AG04449 (cell line): ENCODE results near the gene GGT1.

Source experiments
- CTCF ChIA-PET: fragments of 350-600 bp; formaldehyde crosslinking; extraction: SDS; loops from one replicate; lab custom pipeline; 2021; ENCODE audit warnings: antibody characterized with exemption; lab: Yijun Ruan, JAX
- POLR2A ChIA-PET: fragments of 400-600, 350-600 bp; formaldehyde crosslinking; extraction: SDS; loops from one replicate; lab custom pipeline; 2020; ENCODE audit warnings: antibody characterized with exemption, inconsistent platforms; lab: Yijun Ruan, JAX
- DNase-seq: peaks from one replicate; pipeline ENCODE4 v3.0.0-alpha.2; 2010; ENCODE audit warnings: low read depth, low spot score
- H3K4me3 ChIP-seq: 2 replicates; pipeline ENCODE4 v1.5.1; 2011; ENCODE audit warnings: low read depth, mild to moderate bottlenecking, control low read depth, low read length
- TF ChIP-seq, protein P1 (sequence below): IDR thresholded peaks from one replicate; pipeline ENCODE4 v1.5.1; 2011; ENCODE audit warnings: mild to moderate bottlenecking, moderate library complexity, low read length, control low read depth, inconsistent platforms; ENCODE audit not compliant: insufficient read depth; ENCODE audit errors: missing control alignments

GGT1 gene

DNA sequence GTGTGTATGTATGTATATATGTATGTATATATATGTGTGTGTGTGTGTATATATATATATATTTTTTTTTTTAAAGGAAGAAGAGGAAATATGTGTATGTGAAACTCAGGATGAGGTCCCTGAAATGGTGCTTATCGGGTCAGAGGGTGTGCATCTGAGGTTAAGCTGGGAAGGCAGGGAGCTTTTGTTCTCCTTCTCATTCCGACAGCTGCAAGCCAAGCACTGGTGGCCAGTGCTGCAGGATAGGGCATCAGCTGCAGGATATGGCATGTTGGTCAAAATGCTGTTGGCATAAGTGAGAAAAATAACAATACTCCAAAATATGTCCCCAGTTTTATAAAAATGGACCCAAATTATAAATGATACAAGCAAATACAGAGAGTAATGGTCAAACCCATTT, 39.7 kb upstream of the GGT1 start:
- H3K4me3 ChIP-seq: no peak overlapping the region
- ChIA-PET CTCF (interaction anchor here (1.0 kb wide), 1 partner anchor 10 kb away, joined by 4 read pairs; no protein-coding TSS in a partner anchor), POLR2A (no interaction called here)
- no peak for DNase-seq
- TF ChIP-seq, protein P1, sequence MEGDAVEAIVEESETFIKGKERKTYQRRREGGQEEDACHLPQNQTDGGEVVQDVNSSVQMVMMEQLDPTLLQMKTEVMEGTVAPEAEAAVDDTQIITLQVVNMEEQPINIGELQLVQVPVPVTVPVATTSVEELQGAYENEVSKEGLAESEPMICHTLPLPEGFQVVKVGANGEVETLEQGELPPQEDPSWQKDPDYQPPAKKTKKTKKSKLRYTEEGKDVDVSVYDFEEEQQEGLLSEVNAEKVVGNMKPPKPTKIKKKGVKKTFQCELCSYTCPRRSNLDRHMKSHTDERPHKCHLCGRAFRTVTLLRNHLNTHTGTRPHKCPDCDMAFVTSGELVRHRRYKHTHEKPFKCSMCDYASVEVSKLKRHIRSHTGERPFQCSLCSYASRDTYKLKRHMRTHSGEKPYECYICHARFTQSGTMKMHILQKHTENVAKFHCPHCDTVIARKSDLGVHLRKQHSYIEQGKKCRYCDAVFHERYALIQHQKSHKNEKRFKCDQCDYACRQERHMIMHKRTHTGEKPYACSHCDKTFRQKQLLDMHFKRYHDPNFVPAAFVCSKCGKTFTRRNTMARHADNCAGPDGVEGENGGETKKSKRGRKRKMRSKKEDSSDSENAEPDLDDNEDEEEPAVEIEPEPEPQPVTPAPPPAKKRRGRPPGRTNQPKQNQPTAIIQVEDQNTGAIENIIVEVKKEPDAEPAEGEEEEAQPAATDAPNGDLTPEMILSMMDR: no peak

DNA sequence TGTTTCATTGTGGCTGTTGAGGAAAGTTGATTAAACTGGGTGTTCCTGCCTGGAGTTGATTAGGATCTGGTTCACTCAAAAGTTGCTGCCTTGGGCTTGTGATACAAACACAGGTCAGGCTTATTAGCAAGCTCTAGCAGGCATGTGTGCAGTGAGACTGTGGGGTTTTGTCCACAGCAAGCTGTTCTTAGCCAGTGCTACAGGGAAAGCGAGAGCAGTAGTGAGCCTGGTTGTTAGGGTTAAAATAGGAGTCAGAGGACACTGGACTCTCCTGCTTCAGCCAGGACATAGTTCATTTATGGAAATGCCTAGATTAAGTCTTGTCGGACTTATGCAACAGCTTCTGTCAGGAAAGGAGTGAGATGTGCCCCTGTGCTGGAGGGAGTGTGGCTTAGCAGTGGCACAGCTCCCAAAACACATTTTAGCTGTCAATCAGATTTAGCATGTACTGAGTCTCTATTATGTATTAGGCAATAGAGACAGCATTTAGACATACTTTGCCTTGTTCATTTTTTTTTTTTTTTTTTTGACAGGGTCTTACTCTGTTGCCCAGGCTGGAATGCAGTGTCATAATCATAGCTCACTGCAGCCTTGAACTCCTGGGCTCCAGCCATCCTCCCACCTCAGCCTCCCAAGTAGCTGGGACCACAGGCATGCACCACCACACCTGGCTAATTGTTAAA, 38.5 kb upstream of the GGT1 start:
- CTCF ChIA-PET: interaction anchor here (1.0 to 1.5 kb wide), 4 partner anchors 8 to 39 kb away, joined by 3 to 4 read pairs (median 3); partner anchors contain the start of genes GUCD1 and SNRPD3
- DNase-seq: no peak
- POLR2A ChIA-PET: no interaction called here
- no peak overlapping the region for H3K4me3 ChIP-seq
- TF ChIP-seq, protein P1: no peak

DNA sequence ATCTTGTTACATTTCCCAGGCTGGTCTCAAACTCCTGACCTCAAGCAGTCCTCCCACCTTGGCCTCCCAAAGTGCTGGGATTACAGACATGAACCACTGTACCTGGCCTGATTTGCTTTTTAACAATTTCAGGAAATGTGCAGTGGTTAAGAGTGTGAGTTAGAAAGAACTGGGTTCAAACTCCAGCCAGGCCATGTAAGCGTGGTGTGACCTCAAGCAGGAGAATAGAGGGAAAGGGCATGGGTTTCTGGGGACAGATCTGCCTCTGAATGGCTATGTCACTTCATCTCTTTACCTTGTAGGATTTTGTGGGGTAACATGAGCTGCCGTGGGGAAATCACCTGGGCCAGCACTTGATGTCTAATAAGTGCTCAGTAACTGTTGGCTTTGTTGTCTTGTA, 37.9 kb upstream of the GGT1 start:
- POLR2A ChIA-PET: no interaction called here
- TF ChIP-seq, protein P1: no peak
- CTCF ChIA-PET: interaction anchor here (1.0 to 1.5 kb wide), 4 partner anchors 9 to 40 kb away, joined by 3 to 4 read pairs (median 3); partner anchors contain the start of genes GUCD1 and SNRPD3
- DNase-seq: no peak
- H3K4me3 ChIP-seq: no peak overlapping the region

DNA sequence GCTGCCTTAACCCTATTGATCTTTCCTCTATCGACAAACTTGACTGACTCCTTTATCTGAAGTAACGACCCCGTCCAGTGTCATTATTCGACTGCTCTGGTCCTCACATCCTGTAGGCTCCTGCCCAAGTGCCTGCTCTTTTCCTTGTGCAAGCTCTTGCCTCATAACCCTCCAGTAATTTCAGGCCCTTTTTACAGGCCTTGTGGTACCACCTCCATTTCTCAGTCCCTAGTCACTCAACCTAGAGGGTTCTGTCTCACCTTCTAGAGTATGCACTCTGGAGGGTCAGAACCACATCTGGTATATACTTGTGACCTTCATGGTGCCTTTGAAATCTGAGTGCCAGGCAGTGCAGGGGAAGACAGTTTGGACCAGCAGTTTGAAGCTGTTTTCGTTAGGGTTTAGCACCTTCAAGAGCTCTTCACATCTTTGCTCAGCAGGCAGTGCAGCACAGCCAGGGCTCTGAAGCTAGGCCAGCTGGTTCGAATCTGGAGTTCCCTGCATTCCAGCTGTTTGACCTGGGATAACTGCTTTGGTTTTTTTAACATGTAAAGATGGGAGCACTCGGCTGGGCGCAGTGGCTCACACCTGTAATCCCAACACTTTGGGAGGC, 36.0 kb upstream of the GGT1 start:
- H3K4me3 ChIP-seq: no peak overlapping the region
- TF ChIP-seq, protein P1: no peak
- POLR2A ChIA-PET: interaction anchor here (0.6 to 1.1 kb wide), 2 partner anchors 12 to 198 kb away, joined by 3 read pairs; partner anchors contain the start of gene GUCD1
- CTCF ChIA-PET: interaction anchor here (1.4 kb wide), 1 partner anchor 10 kb away, joined by 3 read pairs; no protein-coding TSS in a partner anchor
- DNase-seq: no peak

DNA sequence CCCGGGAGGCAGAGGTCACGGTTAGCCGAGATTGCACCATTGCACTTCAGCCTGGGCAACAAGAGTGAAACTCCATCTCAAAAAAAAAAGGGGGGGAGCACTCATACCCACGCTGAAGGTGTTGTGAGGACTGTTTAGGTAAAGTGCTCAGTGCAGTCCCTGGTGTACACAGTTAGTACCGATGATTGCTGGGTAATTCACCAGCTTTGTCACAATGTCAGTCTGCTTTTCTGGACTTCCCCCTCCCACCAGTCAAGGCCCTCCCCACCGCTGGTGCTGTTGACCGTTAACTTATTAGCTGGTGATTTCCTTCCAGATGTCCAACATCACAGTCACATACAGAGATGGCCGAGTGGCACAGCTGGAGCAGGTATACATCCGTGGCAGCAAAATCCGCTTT, 35.3 kb upstream of the GGT1 start:
- TF ChIP-seq, protein P1: no peak
- CTCF ChIA-PET: interaction anchor here (1.4 kb wide), 1 partner anchor 9 kb away, joined by 3 read pairs; no protein-coding TSS in a partner anchor
- no peak overlapping the region for H3K4me3 ChIP-seq
- POLR2A ChIA-PET: no interaction called here
- DNase-seq: no peak

DNA sequence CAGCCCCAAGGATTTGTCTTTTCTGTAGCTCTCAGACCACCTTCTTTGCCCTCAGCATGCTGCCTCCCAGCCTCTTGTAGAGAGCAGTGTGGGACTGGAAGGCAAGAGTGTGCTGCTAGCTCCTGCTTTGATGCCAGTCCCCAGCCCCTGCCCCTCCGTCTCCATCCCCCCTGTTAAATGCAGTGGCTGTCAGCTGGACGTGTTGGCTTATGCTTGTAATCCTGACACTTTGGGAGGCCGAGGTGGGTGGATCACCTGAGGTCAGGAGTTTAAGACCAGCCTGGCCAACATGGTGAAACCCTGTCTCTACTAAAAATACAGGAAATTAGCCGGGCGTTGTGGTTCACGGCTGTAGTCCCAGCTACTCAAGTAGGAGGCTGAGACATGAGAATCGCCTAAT, 31.7 kb upstream of the GGT1 start:
- ChIA-PET POLR2A (no interaction called here), CTCF (no interaction called here)
- H3K4me3 ChIP-seq: no peak overlapping the region
- TF ChIP-seq, protein P1: no peak
- no peak for DNase-seq
